NCI-H1930 (cell line): ENCODE results near the gene AADACL4.

Source experiments
- DNase-seq, 2 experiments: peaks; one replicate each; lab custom pipeline; 2025; lab: John Stamatoyannopoulos, UW

AADACL4 gene

DNA sequence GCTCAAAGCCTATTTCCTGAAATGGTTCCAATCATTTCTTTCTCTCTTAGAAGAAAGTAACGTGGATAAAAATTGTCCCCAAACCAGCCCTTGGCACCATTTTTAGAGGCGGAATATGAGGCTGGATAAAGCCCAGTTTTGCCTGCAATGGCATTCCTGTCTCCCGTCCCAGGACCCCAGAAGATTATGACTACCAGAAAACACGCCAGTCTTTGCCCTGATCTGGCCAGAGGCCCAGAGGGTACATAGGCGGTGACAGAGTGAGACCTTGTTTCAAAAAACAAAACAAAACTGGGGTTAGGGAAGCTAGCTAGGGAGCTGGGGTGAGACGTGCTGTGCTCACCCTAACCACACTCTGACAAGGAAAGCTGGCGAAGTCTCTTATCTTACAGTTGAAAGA is at the start of gene AADACL4:
TSS of gene AADACL4 (plus strand) at position 301 of the 400 bp plus-strand sequence. CDS start 462 bp downstream, outside the sequence.
- no peak for DNase-seq

DNA sequence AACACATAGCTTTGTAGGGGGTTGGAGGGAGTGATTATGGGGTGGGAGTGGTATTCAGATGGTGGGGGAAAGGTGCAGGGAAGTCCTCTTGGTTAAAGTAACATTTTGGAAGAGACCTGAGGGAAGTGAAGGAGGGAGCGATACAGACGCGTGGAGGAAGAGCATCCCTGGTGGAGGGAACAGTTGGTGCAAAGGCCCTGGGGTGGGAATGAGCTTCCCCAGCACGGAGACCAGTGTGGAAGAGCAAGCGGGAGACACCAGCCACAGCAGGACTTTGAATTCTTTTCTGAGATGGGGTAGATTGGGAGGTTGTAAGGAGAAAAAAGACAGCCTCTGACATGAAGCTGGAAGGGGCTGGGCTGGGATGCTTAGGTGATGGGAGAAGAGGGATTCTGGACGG is 49.4 kb upstream of the AADACL4 start:
- DNase-seq, result no peak

DNA sequence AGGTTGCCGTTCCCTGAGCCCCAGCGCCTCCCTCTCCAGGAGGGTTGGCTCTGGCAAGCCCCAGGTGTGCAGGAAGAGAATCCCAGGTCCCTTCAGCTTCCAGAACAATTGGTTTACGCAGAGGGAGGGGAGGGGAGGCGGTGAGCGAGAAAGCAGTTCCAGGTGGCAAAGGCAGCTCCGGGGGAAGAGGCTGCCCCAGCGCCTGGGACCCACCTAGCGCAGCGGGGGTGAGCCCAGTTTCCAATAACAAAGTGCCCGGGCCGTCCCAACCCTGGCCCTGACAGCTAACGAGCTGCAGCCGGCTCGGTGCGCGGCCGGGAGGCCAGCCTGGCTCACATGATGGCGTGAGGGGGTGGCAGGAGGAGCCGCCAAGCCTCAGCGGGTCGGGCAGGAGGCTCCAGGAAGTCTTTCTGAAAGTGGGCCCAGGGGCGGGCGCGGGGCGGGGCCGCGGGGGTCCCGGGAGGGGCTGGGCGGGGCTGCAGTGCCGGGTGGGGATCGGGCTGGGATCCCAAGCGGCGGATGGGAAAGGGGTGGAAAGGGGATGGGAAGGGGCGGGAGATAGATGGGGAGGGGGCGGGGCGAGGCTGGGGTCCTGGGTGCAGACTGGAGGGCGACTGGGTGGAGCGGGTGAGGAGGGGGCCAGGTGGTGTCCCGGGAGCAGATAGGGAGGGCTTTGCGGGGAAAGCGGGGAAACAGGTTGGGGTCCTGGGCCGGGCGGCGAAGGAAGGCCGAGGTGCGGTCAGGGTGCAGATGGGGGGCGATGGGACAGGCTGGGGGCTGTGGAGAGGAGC is 48.7 kb upstream of the AADACL4 start:
- no peak for DNase-seq

DNA sequence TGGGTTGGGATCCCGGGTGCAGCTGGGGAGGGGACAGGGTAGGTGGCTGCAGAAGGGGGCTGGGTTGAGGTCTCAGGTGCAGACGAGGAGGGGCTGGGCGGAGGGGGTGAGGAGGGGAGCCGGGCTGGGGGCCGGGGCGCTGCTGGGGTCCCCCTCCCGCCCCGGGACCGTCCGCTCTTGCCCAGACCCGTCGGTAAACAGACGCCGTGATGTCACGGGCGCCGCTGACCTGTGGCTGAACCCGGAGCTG is 48.2 kb upstream of the AADACL4 start:
- DNase-seq, result no peak

DNA sequence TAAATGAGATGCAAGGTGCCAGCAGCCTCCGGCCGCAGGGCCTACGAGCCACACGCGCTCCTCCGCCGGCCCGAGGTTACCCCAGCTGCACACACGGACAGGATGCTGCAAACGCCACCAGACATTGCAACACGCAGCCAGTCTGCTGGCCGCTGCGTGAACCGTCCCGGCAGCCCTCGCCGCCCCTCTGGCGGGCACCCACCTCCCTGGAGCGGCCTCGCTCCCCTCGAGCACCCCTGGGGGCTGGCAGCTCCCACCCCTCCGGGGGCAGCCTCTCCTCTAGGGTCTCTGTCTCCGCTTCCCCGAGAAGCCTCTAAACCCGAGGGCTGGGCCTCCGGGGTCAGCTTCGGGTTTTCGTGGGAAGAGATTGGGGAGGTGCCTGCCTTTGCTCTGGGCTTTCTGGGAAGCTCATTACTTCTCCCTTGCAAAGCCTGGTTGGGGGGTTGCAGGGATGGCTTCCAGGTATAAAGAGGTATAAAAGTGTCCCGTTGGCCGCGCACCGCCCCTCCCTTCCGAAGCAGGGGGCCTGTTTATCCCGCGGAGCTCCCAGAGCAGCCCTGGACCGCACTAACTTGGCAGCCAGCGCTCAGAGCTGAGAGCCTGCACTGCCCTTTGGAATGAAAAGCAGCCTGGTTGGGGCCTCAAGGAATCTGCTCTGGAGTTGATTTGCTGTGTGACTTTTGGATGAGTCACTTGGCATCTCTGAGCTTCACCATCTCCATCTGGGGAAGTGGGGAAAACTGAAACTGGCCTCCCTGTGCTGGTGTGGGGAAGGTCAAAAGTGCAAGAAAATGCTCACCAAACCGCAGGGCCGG is 47.7 kb upstream of the AADACL4 start:
- DNase-seq, result no peak

GRCh38 chr1:12597792-12598191 is 46.1 kb upstream of the AADACL4 start:
- DNase-seq, result no peak

DNA sequence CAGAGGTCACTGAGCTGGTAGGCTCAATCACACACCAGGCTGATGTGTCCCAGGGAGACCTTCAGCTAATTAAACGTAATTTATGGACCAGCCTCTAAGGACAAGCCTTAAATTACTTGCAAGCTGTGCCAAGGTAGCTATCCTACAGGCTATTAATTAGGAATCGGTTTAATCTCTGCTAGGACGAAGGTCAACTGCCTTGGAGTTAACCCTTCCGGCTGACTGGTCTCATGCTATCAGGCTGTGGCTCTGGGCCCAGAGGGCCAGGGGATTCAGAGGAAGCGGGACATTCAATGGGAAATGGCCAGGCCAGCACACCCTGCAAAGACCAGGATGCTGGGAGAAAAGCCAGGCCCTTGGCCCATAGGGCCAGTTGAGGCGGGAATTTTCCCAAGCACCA is 44.9 kb upstream of the AADACL4 start:
- DNase-seq, result no peak

DNA sequence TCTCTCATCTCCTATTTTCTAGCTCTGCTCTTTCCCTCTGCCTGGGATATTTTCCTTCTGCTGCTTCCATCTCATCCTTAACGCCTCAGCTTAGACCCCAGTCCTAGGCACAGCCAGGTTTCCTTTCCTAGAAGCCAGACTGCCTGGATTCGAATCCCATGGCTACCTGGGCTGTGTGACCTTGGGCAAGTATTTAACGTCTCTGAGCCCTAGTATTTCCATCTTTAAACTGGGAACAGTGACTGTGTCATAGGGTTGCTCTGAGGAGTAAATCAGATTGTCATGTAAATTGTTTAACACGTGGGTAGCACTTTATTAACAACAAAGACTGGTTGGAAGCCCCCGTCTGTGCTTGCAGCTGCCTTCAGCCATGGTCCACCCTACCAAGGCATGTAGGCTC is 44.2 kb upstream of the AADACL4 start:
- DNase-seq, result no peak

DNA sequence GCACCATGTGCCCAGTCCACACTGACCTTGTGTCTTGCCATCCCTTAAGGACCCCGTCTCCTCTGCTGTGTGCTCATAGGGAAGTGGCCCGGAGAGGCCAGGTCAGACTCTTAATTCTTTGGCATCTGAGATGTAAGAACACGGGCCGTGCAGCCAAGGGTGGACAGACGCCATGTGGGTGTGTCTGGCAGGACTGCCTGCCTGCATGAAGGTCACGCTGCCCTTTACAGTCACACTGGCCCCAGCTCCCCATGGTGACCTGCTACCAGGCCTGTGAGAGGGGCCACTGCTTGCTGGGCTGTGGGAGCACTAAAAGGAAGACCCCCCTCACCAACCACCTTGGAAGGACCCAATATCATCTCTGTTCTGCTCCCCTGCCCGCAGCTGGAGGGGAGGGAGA is 43.5 kb upstream of the AADACL4 start:
- DNase-seq, result no peak

GRCh38 chr1:12600880-12601633 is 42.8 kb upstream of the AADACL4 start:
- peak in 1 of 2 experiments; percentile 13 for DNase-seq

GRCh38 chr1:12601700-12602658 is 41.9 kb upstream of the AADACL4 start:
- no peak for DNase-seq

DNA sequence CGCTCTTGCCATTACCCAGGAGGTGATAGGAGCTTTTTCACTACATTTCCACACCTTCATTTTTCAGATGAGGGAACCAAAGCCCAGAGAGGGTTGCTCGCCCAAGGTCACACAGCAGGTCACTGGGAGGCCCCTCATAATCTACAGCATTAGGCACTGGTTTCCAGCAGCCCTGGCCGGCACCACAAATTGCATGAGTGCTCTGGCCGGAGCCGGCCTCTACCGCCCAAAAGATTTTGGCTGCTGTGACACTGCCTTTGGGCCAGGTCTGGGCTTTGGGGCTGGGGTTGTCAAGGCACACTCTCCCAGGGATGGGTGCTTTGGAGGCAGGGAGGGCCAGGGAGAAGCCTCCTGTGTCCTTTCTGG is 41.2 kb upstream of the AADACL4 start:
- DNase-seq, result no peak

DNA sequence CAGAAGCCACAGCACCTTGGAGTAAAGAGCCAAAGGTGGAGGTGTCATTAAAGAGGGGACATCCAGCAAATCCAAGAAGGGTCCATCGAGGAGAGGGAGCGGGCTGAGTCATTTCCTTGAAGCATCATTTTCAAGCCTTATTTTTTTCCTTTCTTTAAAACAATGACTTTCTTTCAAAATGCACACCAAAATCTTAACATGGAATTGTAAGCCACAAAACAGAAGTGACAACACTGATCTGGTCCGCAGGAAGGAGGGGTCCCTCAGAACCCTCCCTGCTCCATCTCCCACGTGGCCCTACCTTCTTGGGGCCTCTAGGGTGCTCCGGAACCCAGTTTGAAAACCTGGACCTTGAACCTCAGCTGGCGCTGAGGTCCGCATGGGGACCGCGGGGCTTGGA is 40.7 kb upstream of the AADACL4 start:
- DNase-seq, result no peak

- DNase-seq, result no peak
These were observed 39.6 kb upstream of the AADACL4 start for GRCh38 chr1:12604114-12604874.

DNA sequence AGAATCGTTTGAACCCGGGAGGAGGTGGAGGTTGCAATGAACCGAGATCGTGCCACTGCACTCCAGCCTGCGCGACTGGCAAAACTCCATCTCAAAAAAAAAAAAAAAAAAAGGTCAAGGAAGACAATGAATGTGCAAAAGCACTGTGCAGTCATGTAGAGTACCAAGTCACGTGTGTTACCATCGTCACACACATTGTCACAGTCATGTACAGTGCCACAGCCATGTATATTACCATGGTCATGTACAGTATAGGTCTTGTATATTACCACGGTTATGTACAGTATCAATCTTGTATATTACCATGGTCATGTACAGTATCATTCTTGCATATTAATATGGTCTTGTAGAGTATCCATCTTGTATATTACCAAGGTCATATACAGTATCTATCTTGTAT is 38.9 kb upstream of the AADACL4 start:
- DNase-seq, result no peak

- no peak for DNase-seq
These were observed 36.6 kb upstream of the AADACL4 start for GRCh38 chr1:12607263-12607662.

DNA sequence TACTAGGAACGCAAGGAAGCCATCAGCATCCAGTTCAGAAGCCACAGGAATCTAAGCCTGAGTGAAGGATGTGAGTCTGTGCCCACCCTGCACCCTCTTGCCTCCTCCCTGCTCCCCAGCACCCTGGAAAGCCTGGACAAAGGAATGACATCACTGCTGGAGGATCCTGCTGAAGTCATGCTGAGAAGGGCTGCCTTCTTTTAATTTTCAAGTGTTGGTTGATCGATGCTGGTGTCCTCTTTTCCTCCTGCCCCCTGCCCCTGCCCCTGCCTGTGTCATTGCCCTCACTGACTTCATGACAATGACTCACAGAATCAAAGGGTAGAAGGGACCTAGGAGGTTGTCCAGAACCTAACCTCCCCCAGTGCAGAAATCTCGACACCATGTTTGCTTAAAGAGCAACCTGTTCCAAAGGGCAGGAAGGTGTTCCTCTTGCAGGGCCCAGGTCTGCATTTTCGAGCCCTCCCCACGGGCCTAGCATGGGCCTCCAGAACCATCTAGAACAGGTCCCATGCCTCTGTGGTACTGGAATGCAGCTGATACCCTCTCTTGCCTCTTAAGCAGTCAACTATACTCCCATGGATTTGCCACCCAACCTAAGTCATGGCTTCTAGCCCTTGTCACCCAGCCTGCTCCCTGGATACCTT is 35.5 kb upstream of the AADACL4 start:
- DNase-seq, result no peak

DNA sequence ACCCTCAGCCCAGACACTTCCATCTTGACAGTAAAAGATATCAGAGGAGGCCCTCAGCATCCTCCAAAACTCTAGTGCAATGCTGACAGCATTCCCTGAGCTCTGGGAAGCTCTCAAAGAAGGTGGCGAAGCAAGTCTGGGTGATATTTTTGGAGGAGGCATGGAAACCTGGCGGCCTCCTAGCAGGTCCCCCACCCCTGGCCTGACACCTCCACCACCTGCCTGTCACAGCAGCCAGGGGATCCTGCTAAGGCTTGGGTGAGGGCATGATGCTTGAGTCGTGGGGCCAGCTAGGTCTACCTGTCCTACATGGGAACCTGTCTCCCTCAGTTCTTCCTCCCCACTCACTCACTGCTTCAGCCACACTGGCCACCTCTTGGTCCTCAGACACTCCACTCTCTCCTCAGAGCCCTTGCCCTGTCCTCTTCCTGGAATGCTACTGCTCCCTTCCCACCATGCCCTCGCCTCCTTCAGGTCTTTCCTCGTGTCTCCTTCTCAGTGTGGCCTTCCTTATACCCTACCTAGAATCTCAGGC is 34.3 kb upstream of the AADACL4 start:
- DNase-seq, result no peak

- DNase-seq, result no peak
These were observed 33.5 kb upstream of the AADACL4 start for GRCh38 chr1:12610305-12610935.

DNA sequence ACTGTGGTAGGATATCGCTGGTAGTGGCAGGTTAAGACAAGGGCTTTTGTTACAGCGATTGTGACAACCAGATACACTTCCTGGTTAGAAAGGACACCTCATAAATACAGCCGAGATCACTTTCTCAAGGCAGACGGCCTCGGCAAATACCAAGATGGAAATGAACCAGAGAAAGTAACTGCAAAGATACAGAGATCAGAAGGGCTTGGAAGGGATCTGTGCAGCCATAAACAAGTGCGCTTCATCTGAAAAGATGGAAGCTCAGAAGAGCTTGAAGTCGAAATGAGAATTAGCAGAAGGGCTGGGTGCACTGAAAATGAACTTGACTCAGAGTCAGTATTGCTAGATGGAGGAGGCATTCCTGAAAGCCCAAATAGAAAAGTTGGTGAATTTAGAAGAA is 32.9 kb upstream of the AADACL4 start:
- no peak for DNase-seq
